ENCODE data around the gene SNHG17.
"Not testable (repeated sequence)": the region's sequence is repeated elsewhere in the genome, so short reads cannot be mapped to it uniquely, and the experiment has no call there.

Gene SNHG17

GRCh38 chr20:38447251-38447661 lies 12.1 kb upstream of the SNHG17 start:
- no peak for DNase-seq

GRCh38 chr20:38446441-38447209 lies 11.5 kb upstream of the SNHG17 start:
- peak; percentile 86 for DNase-seq

- DNase-seq = no peak
Measured at GRCh38 chr20:38445901-38446425, 10.8 kb upstream of the SNHG17 start.

GRCh38 chr20:38445381-38445796 lies 10.3 kb upstream of the SNHG17 start:
- no peak for DNase-seq

GRCh38 chr20:38441916-38442315 lies 6.8 kb upstream of the SNHG17 start:
- DNase-seq = no peak

GRCh38 chr20:38441110-38441509 lies 6.0 kb upstream of the SNHG17 start:
- not testable (repeated sequence) for DNase-seq

GRCh38 chr20:38437796-38438195 lies 2.7 kb upstream of the SNHG17 start:
- no peak for DNase-seq

GRCh38 chr20:38435555-38435939 lies 419 bp upstream of the SNHG17 start:
- DNase-seq = no peak

- peak; percentile 21 for DNase-seq
Measured at GRCh38 chr20:38434301-38434741, 807 bp downstream of the SNHG17 start.

GRCh38 chr20:38433304-38433972 lies 1.7 kb downstream of the SNHG17 start:
- no peak for DNase-seq

- DNase-seq = not testable (repeated sequence)
Measured at GRCh38 chr20:38432870-38433269, 2.3 kb downstream of the SNHG17 start.

GRCh38 chr20:38432292-38432691 lies 2.8 kb downstream of the SNHG17 start:
- DNase-seq = no peak

GRCh38 chr20:38430679-38431325 lies 4.3 kb downstream of the SNHG17 start:
- DNase-seq = no peak

- no peak for DNase-seq
Measured at GRCh38 chr20:38429301-38429700, 5.8 kb downstream of the SNHG17 start.

- DNase-seq = no peak
Measured at GRCh38 chr20:38428800-38429199, 6.3 kb downstream of the SNHG17 start.

GRCh38 chr20:38427655-38428023 lies 7.5 kb downstream of the SNHG17 start:
- DNase-seq = no peak

GRCh38 chr20:38426006-38426897 lies 8.9 kb downstream of the SNHG17 start:
- no peak for DNase-seq

- no peak for DNase-seq
Measured at GRCh38 chr20:38424401-38424800, 10.7 kb downstream of the SNHG17 start.

- no peak for DNase-seq
Measured at GRCh38 chr20:38423541-38423940, 11.6 kb downstream of the SNHG17 start.

GRCh38 chr20:38421915-38422314 lies 13.2 kb downstream of the SNHG17 start:
- no peak for DNase-seq

- no peak for DNase-seq
Measured at GRCh38 chr20:38420388-38421085, 14.6 kb downstream of the SNHG17 start.
